ENCODE results near the gene LFNG.

- TF ChIP-seq CTCF (IDR thresholded peaks at IDR 0.05; ENCODE audit: low read length) (no peak), EZH2 (IDR thresholded peaks at IDR 0.05; ENCODE audit: borderline replicate concordance, low read length) (no peak)
Measured at GRCh38 chr7:2472739-2473138, 46.8 kb upstream of the LFNG start.
